Diencephalon (tissue), 1 donor: ENCODE measurements around the gene OR2T8. TPM values are rescaled to one million over a fixed set of nuclear protein-coding genes. Genes with fewer than 3 reads are reported as not detected.

Experiments
- total RNA-seq: library from RNA; depleted of rRNA; stranded (reverse); fragments of >200 nt; gene quantifications from one replicate; pipeline ENCODE4 v1.2.3, GENCODE V29; 2014

The OR2T8 gene, protein sequence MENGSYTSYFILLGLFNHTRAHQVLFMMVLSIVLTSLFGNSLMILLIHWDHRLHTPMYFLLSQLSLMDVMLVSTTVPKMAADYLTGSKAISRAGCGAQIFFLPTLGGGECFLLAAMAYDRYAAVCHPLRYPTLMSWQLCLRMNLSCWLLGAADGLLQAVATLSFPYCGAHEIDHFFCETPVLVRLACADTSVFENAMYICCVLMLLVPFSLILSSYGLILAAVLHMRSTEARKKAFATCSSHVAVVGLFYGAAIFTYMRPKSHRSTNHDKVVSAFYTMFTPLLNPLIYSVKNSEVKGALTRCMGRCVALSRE
- not detected for total RNA-seq

DNA sequence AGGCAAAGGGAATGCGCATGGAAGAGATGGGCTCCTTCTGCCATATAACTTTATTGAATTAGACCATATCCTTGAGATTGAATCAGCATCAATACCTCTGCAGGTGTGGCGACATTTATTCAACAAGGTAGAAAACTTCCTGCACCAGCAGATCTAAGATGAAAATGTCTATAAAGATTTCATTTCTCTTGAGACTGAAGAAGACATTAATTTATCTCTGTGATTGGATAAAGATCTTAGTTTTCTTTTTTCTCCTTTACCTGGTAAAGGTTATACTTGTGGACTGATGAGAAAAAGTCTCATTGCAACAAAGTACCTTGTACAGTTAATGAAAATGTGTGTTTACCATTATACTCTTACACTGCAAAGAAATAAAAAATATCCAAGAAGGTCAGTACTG, at the start of gene OR2T8:
Gene OR2T8 (plus strand): TSS at position 301 of the 400 bp plus-strand sequence. CDS start 766 bp downstream, outside the sequence.

DNA sequence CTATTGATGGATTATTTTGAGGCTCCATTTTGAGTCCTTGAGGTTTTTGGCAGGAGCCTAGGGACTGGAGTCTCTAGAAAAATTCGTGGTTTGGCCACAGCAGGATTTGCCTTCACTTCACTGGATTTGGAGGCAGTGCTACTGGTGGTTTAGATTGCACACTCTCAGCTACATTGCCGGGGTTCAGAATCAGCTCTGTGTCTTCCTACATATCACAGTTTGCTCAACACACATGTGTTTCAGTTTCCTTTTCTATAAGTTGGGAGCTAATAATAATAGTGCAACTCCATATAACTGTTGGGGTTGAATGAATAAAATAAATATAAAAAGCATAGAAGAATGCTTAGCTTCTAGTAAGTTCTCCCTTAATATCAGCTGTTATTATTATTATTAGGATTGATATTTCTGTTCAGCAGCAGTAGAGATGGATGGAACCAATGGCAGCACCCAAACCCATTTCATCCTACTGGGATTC, 24.9 kb upstream of the OR2T8 start, which contains the start of gene OR2W3:
Gene OR2W3 (plus strand): TSS at position 425 of the 475 bp plus-strand sequence. CDS start 0 bp downstream, at position 425.

DNA sequence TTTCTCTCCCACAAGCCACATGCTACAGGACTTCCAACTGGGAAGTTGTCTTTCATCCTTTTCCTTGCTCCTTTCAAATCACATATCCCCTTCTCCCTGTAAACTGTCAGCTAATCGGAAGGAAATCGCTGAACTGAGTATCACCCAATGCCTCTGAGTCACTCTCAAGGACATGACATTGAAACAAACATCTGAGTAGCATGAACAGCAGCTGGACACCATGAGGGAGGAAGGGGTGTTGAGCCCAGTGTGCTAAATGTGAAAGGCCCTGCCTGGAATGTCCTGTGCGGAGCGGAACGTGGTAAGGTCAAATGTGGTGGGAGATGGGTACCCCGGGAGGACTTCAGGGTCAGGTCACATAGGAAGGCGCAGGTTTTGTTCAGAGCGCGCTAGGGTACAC, 4.8 kb downstream of the OR2T8 start, which contains the start of gene OR2AJ1:
Gene OR2AJ1 (plus strand): TSS at position 22 of the 400 bp plus-strand sequence. CDS start 8,880 bp downstream, outside the sequence.

DNA sequence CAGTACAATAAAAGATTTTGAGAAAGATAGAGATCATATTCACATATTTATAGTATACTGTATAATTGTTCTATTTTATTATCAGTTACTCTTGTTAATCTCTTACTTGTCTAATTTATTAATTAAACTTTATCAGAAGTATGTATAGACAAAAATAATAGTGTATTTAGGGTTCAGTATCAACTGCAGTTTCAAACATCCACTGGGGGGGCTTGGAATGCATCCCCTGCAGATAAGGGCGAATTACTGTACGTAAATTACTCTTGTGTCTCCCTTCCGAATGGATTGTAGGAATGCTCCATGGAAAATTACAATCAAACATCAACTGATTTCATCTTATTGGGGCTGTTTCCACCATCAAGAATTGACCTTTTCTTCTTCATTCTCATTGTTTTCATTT, 28.5 kb downstream of the OR2T8 start, which contains the start of gene OR2L8:
Gene OR2L8 (plus strand): TSS at position 301 of the 400 bp plus-strand sequence. CDS start 0 bp downstream, at position 301.

DNA sequence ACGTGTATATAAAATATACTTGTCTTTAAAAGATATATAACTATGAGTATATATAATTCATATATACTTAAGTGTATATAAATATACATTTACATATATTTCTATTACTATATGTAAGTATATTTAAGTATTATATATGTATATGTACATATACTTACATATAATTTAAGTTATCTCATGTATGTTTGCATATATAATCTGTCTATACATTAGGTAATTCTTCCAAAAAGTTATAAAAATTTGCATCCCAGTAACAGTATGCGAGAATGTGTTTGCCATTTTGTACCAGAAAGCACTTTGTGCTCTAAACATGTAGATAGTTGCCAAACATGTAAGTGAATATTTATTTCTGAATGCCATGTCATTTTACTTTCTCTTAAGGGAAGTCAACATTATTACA, 44.9 kb downstream of the OR2T8 start, which contains the start of gene OR2AK2:
Gene OR2AK2 (plus strand): TSS at position 301 of the 400 bp plus-strand sequence. CDS start 144 bp downstream, outside the sequence.

Other genes with a start within 250 kb of the OR2T8 start
- not detected for gene OR13G1, start 240.5 kb upstream of the OR2T8 start, total RNA-seq
- gene OR6F1, start 203.6 kb upstream of the OR2T8 start, total RNA-seq = not detected
- gene OR14K1, start 181.6 kb upstream of the OR2T8 start, total RNA-seq = not detected
- gene OR14A2, start 172.1 kb upstream of the OR2T8 start, total RNA-seq = not detected
- not detected for gene OR1C1, start 159.7 kb upstream of the OR2T8 start, total RNA-seq
- not detected for gene OR14A16, start 96.1 kb upstream of the OR2T8 start, total RNA-seq
- not detected for gene OR11L1, start 78.4 kb upstream of the OR2T8 start, total RNA-seq
- gene TRIM58, start 63.1 kb upstream of the OR2T8 start, total RNA-seq = 8.3 TPM
- gene OR2W3, start 24.7 kb upstream of the OR2T8 start, total RNA-seq = 6.0 TPM
- gene OR2AJ1, start 4.6 kb downstream of the OR2T8 start, total RNA-seq = not detected
- 2.5 TPM for gene OR2L8, start 28.6 kb downstream of the OR2T8 start, total RNA-seq
- 2.1 TPM for gene OR2AK2, start 45.0 kb downstream of the OR2T8 start, total RNA-seq
- 1.8 TPM for gene OR2L5, start 93.4 kb downstream of the OR2T8 start, total RNA-seq
- 0.92 TPM for gene OR2L2, start 109.8 kb downstream of the OR2T8 start, total RNA-seq
- 0.92 TPM for gene OR2L3, start 126.6 kb downstream of the OR2T8 start, total RNA-seq
- 5.5 TPM for gene OR2L13, start 174.9 kb downstream of the OR2T8 start, total RNA-seq
- gene OR2M5, start 224.9 kb downstream of the OR2T8 start, total RNA-seq = not detected